Measurements from ENCODE around the gene NNMT.

The NNMT gene

GRCh38 chr11:114295676-114296604, at the start of gene NNMT:
Gene NNMT (plus strand): TSS chr11:114296399. CDS start chr11:114296557, 158 bp downstream.
- DNase-seq = peak; percentile 99

DNA sequence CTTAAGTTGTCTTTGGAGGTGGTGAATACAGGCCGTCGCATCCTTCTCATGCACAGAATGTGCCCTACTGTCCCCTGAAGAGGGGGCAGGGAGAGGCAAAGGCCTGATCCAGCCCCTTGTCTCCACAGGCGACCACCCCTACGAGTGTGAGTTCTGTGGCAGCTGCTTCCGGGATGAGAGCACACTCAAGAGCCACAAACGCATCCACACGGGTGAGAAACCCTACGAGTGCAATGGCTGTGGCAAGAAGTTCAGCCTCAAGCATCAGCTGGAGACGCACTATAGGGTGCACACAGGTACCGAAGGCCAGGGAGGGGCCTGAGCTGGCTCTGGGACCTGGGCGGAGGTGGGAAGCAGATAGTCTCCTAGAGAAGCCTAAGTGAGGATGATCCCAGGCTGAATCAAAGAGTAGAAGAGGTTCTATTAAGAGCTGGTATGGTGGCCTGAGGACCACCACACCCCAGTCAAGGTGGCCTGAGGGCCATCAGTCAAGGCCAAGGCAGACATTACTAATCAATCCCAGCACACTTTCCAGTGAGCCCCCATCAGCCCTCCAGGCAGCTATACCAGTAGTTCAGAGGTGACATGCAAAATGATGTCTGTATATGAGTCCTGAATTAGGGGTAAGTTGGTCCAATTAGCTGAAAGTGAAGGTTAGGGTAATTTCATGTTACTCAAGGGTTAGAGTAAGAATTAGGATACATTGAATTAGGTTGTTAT, 49.0 kb upstream of the NNMT start:
- DNase-seq = no peak

- no peak for DNase-seq
Observed at GRCh38 chr11:114250180-114250579, 46.0 kb upstream of the NNMT start.

- no peak for DNase-seq
Observed at GRCh38 chr11:114250993-114251814, 45.0 kb upstream of the NNMT start.

- no peak for DNase-seq
Observed at GRCh38 chr11:114251815-114252337, 44.3 kb upstream of the NNMT start.

DNA sequence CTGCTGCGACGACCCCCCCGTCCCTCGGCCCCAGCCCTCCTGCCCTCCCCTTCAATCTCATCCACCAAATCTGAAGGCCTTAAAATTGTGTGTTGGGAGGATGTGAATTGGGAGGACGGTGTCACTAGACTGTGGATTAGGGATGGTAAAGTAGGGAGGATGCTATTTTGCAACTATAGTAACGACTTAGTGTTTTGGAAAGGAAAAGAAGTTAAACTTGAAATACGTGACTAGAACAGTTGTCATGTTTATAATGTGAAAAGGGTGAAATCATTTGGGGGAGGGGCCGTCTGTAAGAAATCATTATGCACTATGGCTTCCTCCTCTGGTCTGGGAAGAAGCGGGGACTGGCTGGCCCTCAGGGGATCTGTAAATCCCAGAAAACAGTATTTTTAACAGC, 43.4 kb upstream of the NNMT start:
- DNase-seq = no peak

DNA sequence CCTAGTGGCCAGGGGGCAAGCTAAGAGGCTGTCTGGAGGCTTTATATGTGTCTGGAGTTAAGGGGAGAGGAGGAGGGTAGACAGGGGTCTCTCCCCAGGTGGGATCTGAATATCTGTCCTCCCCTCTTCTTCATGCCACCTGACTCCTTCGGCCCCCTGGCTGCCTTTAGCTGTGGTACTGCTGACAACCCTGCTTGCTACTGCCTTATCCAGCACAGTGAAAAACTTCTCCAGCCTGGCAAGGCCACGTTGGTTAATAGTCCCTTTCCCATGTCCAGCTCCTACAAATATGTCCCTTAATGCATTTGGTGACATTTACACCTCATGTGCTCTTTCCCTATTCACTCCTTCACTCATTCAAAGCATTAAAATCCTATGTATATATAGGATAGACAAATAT, 42.4 kb upstream of the NNMT start:
- no peak for DNase-seq

DNA sequence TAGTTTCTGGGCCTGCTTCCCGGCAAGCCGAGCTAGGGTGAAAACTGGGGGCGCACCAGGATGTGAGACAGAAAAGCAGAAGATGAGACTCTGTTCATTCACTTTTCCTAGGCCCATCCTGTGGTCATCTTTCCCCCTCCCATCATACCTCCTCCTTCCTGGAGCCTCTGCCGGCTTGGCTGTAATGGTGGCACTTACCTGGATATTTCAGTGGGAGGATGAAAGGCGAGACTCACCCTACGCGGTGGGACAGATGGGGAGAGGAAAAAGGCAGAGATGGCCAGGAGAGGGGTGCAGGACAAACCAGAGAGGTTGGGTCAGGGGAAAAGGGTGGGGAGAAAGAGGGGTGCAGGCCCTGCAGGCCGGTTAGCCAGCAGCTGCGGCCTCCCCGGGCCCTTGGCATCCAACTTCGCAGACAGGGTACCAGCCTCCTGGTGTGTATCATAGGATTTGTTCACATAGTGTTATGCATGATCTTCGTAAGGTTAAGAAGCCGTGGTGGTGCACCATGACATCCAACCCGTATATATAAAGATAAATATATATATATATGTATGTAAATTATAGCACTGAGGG, 41.5 kb upstream of the NNMT start:
- no peak for DNase-seq

DNA sequence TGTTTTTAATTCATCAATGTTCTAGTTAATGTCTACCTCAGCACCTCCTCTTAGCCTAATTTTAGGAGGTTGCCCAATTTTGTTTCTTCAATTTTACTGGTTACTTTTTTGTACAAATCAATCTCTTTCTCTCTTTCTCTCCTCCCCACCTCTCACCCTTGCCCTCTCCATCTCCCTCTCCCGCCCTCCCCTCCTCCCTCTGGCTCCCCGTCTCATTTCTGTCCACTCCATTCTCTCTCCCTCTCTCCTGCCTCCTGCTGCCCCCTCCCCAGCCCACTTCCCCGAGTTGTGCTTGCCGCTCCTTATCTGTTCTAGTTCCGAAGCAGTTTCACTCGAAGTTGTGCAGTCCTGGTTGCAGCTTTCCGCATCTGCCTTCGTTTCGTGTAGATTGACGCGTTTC, 40.9 kb upstream of the NNMT start:
- no peak for DNase-seq

DNA sequence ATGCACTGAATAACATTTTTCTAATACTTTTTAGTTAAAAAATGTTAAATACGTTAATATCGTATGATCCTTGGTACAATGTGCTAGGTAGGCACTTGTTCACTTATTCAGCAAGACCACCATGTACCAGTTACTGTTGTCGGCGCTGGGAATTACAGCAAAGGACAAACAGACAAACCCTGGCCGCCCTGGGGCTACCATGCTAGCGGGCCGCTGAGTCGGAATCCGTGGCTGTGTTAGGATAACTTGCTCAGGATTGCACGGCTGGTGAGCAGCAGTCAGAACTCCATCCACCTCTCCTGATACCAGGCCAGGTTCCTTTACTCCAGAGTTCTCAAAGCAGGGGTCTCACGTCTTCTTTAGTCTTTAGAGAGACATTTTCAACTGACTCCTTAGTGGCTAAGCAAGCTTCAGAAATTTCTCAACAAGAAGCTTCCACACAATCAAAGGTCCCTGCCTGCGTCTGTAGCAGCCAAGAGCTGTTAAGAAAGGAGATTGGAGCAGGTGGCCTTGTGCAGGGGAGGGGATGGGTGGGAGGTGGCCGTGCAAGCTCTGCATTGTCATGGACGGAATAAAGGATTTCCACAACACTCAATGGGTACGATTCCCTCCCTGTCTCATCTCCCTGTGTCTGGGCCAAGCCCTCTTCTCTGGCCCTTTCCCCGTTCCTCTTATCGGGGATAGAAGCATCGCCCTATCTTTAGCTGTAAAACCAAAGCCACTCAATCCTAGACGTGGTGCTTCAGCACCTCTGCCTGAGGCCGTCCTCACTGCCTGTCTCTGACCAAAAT, 39.8 kb upstream of the NNMT start:
- DNase-seq = no peak

DNA sequence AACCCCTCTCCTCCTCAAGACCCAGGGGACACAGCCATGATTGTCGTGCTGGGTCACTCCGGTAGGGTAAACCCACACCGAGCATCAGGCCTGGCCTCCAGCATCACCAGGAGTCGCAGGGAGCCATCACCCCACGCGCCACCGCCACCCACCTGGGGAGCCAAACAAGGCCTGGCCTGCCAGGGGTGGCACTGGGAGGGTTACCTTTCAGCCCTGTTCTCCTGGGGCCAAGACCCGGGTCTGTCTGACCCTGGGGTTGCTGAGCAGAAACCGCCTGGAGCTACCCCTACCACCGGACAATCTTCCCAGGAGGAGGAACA, 39.3 kb upstream of the NNMT start:
- no peak for DNase-seq

DNA sequence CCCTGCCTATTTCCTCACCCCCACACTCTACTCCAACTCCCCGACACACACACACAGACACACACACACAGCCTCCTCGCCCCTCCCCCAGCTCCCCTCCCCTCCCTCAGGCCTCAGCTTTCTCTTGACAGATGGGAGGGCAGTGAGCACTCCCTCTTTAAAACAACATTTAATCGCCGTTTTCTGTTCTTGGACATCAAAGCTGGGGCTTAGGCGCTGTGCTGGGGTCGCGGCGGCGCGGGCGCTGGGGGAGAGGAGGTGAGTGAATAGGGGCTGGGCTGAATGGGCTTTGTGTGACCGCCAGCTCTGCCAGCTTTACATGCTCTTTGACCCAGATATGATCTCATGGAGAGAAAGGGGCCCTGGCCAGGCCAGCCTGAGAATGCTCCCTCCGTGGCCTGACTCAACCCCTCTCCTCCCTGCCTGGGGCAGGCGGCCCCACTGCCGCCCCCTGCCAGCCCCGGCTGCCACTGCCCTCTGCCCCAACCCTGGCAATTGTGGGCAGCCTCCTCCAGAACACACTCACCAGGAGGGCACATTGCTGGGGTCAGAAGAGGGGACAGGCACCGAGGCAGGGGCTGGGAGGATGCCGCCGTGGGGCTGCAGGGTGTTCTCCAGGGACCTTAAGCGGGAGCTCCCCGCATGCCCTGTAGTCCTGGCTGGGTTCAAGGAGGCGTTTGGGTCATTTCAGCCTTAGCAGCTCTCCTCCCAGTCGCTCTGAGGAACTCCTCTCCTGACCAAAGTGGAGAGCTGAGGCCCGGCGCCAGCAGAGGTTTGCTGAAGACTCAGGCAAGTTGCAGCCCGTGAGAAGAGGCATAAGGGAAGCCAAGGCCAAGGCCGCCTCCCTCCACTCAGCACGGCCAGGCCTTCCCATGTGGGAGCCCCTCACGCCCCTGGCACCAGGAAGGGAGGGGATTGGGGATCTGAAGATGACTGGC, 38.3 kb upstream of the NNMT start:
- no peak for DNase-seq

DNA sequence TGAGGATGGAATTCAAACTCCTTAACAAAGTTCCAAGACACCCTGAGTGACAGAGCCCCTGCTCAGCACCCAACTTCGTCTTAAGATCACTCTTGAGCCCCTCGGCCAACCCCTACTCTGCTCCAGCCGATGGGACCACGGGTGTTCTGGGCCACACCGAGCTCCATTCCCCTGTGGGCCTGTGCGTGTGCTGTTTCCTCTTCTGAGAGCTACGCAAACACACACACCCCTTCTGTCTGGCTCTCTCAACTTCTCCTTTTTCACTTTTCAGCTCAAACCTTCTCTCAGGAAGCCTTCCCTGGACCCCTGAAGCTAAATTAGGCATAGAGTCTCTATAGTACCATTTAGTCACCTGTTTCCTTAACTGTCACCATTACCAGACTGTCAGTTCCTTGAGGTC, 37.5 kb upstream of the NNMT start:
- DNase-seq = no peak

DNA sequence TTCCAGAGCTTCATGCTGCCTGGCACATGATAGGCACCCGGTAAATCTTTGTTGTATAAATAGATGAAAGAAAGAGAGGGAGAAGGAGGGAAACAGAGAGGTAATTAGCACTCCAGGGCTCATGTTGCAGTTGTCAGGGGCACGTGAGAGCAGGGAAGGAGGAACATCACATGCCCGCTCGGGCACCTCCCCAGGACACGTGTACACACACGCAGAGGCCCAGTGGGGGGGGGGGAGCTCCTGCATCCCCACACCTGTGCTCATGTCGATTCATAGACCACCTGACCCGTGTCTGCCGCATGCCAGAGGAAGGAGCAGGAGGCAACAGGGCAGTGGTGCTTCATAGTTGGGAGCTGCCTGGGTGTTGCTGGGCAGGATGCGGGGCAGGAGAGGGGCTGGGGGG, 37.1 kb upstream of the NNMT start:
- DNase-seq = no peak

DNA sequence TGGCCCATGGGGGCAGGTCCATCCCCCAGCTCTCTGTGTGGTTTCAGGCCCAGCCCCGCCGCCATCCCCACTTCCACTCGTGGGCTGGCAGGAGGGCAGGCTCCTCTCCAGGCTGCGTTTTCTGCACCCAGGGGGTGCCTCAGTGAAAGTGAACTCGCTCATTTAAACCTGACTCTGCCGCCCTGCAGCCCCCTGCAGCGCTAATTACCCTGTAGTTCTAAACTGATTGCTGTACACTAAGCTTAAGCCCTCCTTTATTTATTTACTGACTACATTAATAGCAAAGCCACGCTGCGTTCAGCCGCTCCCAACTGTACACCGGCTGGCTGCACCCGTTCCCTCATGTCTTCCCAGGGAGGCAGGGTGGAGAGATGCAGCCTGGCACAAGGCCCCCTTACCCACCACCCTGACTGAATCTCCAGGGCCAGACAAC, 36.6 kb upstream of the NNMT start:
- no peak for DNase-seq

GRCh38 chr11:114260077-114260476, 36.1 kb upstream of the NNMT start:
- DNase-seq = no peak

DNA sequence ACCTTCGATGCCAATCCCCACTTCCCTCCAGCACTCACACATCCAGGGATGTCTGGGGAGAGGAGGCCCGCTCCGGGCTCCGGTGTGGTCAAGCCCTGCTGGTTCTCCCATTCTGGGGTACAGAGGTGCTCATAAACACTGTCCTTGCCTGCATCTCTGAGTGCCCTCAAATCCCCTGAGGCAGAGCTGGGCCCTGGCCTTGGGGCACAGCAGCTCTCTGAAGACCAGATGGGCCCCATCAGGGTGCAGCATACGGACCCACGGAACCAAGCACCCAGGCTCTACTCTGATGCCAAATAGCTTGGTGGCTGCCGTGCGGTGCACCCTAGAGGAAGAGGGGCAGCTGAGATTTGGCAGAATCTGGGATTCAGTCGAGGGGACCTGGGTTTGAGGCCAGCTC, 35.7 kb upstream of the NNMT start:
- no peak for DNase-seq

DNA sequence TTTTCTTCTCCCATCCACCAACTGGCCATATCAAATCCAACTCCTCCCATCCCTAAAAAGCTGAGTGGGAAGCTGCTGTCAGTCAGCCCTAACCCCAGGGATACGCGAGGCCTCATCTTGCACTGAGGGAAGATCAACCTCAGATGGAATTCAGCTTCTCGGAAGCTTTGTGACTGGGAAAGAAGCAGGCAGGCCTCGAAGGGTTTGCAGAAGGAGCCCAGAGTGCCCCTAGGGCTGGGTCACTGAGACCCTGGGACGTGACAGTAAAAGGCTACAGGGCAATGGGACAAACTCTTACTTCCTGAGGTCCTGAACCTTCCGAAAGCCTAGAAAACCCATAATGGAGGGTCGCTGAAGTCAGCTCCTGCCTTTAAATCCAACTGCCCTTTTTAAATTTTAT, 34.4 kb upstream of the NNMT start:
- DNase-seq = no peak

- DNase-seq = peak; percentile 55
Observed at GRCh38 chr11:114262681-114263512, 33.3 kb upstream of the NNMT start.
